ENCODE measurements around the gene SEMA6B.
A peak's percentile ranks its signal among the peaks of the same experiment; 100 is the strongest.

Gene SEMA6B

DNA sequence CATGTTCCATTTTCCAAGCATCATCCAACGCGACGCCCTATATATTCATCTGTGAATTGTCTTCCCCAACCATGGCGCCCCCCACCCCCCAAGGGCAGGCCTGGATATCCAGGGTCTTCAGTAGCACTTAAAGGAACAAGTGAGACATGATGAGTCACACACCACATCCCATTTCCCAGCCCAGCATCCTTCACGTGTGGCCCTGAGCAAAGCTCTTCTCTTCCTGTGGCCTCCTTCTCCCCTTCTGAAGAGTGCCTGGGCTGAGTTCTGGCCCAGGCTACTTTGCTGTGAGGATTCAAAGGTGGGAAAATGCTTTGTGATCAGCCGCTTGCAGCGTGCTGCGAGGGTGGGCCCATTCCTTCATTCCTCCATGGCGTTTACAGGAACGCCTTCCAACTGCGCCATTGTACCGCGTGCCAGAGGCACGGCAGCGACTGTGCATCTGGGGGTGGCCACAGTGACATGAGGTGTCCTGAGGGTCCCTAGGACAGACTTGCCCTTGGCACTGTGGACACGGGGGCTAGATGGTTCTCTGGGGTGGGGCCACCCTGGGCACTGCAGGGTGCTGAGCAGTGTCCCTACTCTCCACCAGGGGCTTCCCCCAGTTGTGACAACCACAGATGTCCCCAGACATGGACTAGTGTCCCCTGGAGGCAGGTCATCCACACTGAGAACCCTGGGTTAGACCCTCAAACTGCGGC lies 52.9 kb downstream of the SEMA6B start:
- no peak overlapping the region for H2BK120ac ChIP-seq (ENCODE audit: low read depth, low read length)
- H2BK12ac ChIP-seq (ENCODE audit: low read length in 2 of 2): peak overlapping the region in 1 of 2 experiments; percentile 37
- H4K8ac ChIP-seq (ENCODE audit: low read length): peak overlapping the region; percentile 59
- H3K27ac ChIP-seq (ENCODE audit: low read length, poor library complexity, severe bottlenecking): no peak overlapping the region
- H3K9me3 ChIP-seq (ENCODE audit: control insufficient read depth, low read length): no peaks in the 10 kb centered on the region
- no peak overlapping the region for H3K4me2 ChIP-seq (ENCODE audit: low read length, poor library complexity, severe bottlenecking)
- peaks cover 10% of the 10 kb centered on the region for H3K4me1 ChIP-seq (ENCODE audit: control insufficient read depth, insufficient read depth, low read depth, low read length)
- peak; percentile 79 for DNase-seq
- no peak overlapping the region for H2BK15ac ChIP-seq (ENCODE audit: low read depth, poor library complexity, severe bottlenecking)
- H3K4ac ChIP-seq (ENCODE audit: low read depth in 1 of 2, low read length in 2 of 2): peak overlapping the region in 1 of 2 experiments; percentile 6
- H3K79me1 ChIP-seq (replicated peaks; ENCODE audit: low read length, poor library complexity, severe bottlenecking): peaks cover 2% of the 10 kb centered on the region
- no peak overlapping the region for H3K23ac ChIP-seq (ENCODE audit: low read length in 2 of 2)
- H3K14ac ChIP-seq (ENCODE audit: low read length in 2 of 2): peak overlapping the region in 1 of 2 experiments; percentile 61
- H3K27me3 ChIP-seq (ENCODE audit: control insufficient read depth in 1 of 2, insufficient read depth in 1 of 2, low read length in 2 of 2): no peaks in the 10 kb centered on the region
- peak overlapping the region; percentile 34 to 71 for H3K18ac ChIP-seq (ENCODE audit: low read depth in 1 of 2, low read length in 2 of 2)
- 84% methylated on average over 17 of the region's 17 CpGs for WGBS
- no peak overlapping the region for H2BK5ac ChIP-seq (ENCODE audit: low read depth, low read length, poor library complexity, severe bottlenecking)
- H3K4me3 ChIP-seq (ENCODE audit: insufficient read depth in 1 of 2, low read depth in 1 of 2, low read length in 2 of 2): no peak overlapping the region
- peaks cover 35 to 68% of the 10 kb centered on the region in 2 experiments for H3K36me3 ChIP-seq (ENCODE audit: control insufficient read depth in 1 of 2, insufficient read depth in 2 of 2, low read depth in 1 of 2, low read length in 2 of 2)
- no peak overlapping the region for H3K9ac ChIP-seq (ENCODE audit: low read length)
- peak overlapping the region; percentile 44 for H2AK5ac ChIP-seq (ENCODE audit: low read length, severe bottlenecking)
- no peak overlapping the region for H2AFZ ChIP-seq (ENCODE audit: low read depth, low read length)
- H4K91ac ChIP-seq (ENCODE audit: low read length): peak overlapping the region; percentile 76

DNA sequence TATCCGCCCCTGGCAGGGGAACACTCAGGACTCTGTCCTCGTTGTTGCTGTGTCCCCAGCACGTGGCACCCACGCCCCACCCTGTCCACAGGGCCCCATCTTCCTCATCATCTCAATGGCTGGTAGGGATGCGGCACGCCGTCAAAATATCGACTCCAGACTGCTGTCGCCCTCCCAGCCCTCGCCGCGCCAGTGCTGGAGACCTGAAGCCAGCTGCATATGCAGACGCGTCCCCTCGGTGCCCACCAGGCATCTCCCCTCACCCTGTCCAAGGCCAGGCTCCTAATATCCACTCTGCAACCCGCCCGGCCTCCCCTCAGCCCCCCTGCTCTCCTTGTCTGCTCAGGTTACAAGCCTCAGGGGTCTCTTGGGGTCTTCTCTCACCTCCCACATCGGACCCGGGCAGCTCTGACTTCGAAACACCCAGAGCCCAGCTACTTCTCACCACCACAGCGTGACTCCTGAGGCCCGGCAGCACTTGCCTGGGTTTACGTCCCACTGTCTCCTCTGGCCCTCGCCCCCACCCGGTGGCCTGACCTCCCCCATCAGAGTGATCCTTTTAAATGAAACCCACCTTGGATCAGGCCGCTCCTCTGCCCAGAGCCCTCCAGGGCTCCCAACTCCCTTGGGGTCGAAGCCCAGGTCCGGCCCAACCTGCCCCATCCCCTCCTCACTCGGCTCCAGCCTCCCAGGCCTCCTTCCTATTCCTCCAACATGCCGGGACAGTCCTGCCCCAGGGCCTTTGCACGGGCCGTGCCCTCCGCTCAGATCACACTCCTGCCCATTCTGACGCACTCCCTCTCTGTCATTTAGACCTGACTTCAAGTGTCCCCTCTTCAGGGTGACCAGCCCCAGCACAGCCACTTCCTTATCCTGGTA lies 53.7 kb downstream of the SEMA6B start:
- Histone ChIP-seq H4K91ac (ENCODE audit: low read length) (peak overlapping the region; percentile 56), H3K4me1 (ENCODE audit: control insufficient read depth, insufficient read depth, low read depth, low read length) (peaks cover 10% of the 10 kb centered on the region), H2BK12ac (ENCODE audit: low read length in 2 of 2) (no peak overlapping the region), H3K4me3 (ENCODE audit: insufficient read depth in 1 of 2, low read depth in 1 of 2, low read length in 2 of 2) (no peak overlapping the region), H3K27me3 (ENCODE audit: control insufficient read depth in 1 of 2, insufficient read depth in 1 of 2, low read length in 2 of 2) (no peaks in the 10 kb centered on the region), H4K8ac (ENCODE audit: low read length) (no peak overlapping the region), H3K4me2 (ENCODE audit: low read length, poor library complexity, severe bottlenecking) (no peak overlapping the region), H3K4ac (ENCODE audit: low read depth in 1 of 2, low read length in 2 of 2) (peak overlapping the region in 1 of 2 experiments; percentile 6), H3K23ac (ENCODE audit: low read length in 2 of 2) (no peak overlapping the region), H3K27ac (ENCODE audit: low read length, poor library complexity, severe bottlenecking) (no peak overlapping the region), H2BK15ac (ENCODE audit: low read depth, poor library complexity, severe bottlenecking) (no peak overlapping the region), H3K36me3 (ENCODE audit: control insufficient read depth in 1 of 2, insufficient read depth in 2 of 2, low read depth in 1 of 2, low read length in 2 of 2) (peaks cover 41 to 76% of the 10 kb centered on the region in 2 experiments), H3K18ac (ENCODE audit: low read depth in 1 of 2, low read length in 2 of 2) (no peak overlapping the region), H2BK5ac (ENCODE audit: low read depth, low read length, poor library complexity, severe bottlenecking) (no peak overlapping the region), H2BK120ac (ENCODE audit: low read depth, low read length) (no peak overlapping the region), H3K9me3 (ENCODE audit: control insufficient read depth, low read length) (no peaks in the 10 kb centered on the region), H3K9ac (ENCODE audit: low read length) (no peak overlapping the region), H3K79me1 (replicated peaks; ENCODE audit: low read length, poor library complexity, severe bottlenecking) (peaks cover 4% of the 10 kb centered on the region), H2AFZ (ENCODE audit: low read depth, low read length) (no peak overlapping the region), H3K14ac (ENCODE audit: low read length in 2 of 2) (no peak overlapping the region), H2AK5ac (ENCODE audit: low read length, severe bottlenecking) (no peak overlapping the region)
- 97% methylated on average over 34 of the region's 34 CpGs for WGBS
- no peak for DNase-seq

DNA sequence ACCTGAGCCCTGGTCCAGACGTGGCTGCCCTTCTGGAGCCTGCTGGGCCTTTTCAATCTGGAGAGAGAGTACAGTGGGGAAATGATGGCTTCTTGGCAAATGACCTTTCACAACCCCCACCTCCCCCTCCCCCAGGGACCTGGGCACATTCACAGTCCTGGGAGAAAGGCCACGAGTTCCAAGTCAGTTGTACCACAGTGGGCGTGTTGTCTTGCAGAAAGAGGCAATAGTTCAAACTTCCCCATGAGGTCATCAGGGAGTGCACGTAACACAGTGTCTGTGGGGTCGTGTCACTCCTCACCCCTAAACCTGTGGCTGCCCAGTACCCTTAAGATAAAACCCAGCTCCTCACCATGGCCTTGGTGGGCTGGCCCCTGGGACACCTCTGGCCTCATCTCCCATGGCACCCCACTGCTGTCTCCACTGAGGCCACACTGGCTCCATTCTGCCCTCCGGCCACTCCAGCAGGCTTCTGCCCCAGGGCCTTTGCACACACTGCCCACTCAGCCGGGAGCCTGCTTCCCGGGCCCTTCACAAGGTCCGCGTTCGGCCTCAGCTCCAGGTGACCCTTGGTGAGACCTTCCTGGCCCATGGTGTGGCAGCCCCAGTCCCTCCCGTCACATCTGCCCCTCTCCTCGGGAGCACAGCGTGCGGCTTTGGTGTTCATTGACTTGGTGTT lies 54.5 kb downstream of the SEMA6B start:
- peaks cover 10% of the 10 kb centered on the region for H3K4me1 ChIP-seq (ENCODE audit: control insufficient read depth, insufficient read depth, low read depth, low read length)
- no peak overlapping the region for H2AFZ ChIP-seq (ENCODE audit: low read depth, low read length)
- no peak overlapping the region for H2AK5ac ChIP-seq (ENCODE audit: low read length, severe bottlenecking)
- peak overlapping the region; percentile 35 for H4K91ac ChIP-seq (ENCODE audit: low read length)
- no peak overlapping the region for H3K4ac ChIP-seq (ENCODE audit: low read depth in 1 of 2, low read length in 2 of 2)
- peak overlapping the region in 1 of 2 experiments; percentile 22 for H2BK12ac ChIP-seq (ENCODE audit: low read length in 2 of 2)
- H3K18ac ChIP-seq (ENCODE audit: low read depth in 1 of 2, low read length in 2 of 2): no peak overlapping the region
- peaks cover 42 to 84% of the 10 kb centered on the region in 2 experiments for H3K36me3 ChIP-seq (ENCODE audit: control insufficient read depth in 1 of 2, insufficient read depth in 2 of 2, low read depth in 1 of 2, low read length in 2 of 2)
- H3K79me1 ChIP-seq (replicated peaks; ENCODE audit: low read length, poor library complexity, severe bottlenecking): peaks cover 4% of the 10 kb centered on the region
- WGBS: 81% methylated on average over 14 of the region's 15 CpGs
- no peak overlapping the region for H2BK5ac ChIP-seq (ENCODE audit: low read depth, low read length, poor library complexity, severe bottlenecking)
- no peak overlapping the region for H4K8ac ChIP-seq (ENCODE audit: low read length)
- H3K27ac ChIP-seq (ENCODE audit: low read length, poor library complexity, severe bottlenecking): no peak overlapping the region
- no peak for DNase-seq
- no peak overlapping the region for H3K14ac ChIP-seq (ENCODE audit: low read length in 2 of 2)
- no peak overlapping the region for H3K23ac ChIP-seq (ENCODE audit: low read length in 2 of 2)
- no peak overlapping the region for H2BK15ac ChIP-seq (ENCODE audit: low read depth, poor library complexity, severe bottlenecking)
- H3K4me2 ChIP-seq (ENCODE audit: low read length, poor library complexity, severe bottlenecking): no peak overlapping the region
- H2BK120ac ChIP-seq (ENCODE audit: low read depth, low read length): no peak overlapping the region
- no peak overlapping the region for H3K4me3 ChIP-seq (ENCODE audit: insufficient read depth in 1 of 2, low read depth in 1 of 2, low read length in 2 of 2)
- no peaks in the 10 kb centered on the region for H3K27me3 ChIP-seq (ENCODE audit: control insufficient read depth in 1 of 2, insufficient read depth in 1 of 2, low read length in 2 of 2)
- H3K9me3 ChIP-seq (ENCODE audit: control insufficient read depth, low read length): no peaks in the 10 kb centered on the region
- H3K9ac ChIP-seq (ENCODE audit: low read length): no peak overlapping the region

DNA sequence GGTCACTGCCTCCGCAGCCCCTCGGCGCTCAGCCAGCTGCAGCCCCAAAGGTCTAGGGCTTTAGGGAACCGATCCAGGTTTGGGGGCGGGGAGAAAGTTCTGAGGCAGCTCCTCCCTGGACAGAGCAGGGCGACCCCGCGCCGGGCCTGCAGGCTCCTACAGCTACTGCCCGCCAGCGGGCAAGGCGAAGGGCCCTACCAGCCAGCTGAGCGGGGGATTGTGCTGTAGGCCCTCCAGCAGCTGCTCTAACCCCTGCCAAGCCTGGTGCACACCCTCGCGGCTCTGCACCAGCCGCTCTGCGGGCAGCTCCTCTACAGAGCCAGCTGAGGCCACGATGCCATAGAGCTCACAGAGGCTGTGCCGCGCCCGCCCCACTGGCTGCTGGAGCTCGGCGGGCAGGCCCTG lies 55.2 kb downstream of the SEMA6B start:
- no peak overlapping the region for H2BK120ac ChIP-seq (ENCODE audit: low read depth, low read length)
- H3K9me3 ChIP-seq (ENCODE audit: control insufficient read depth, low read length): no peaks in the 10 kb centered on the region
- no peak overlapping the region for H3K18ac ChIP-seq (ENCODE audit: low read depth in 1 of 2, low read length in 2 of 2)
- H2BK15ac ChIP-seq (ENCODE audit: low read depth, poor library complexity, severe bottlenecking): no peak overlapping the region
- H3K4me1 ChIP-seq (ENCODE audit: control insufficient read depth, insufficient read depth, low read depth, low read length): peaks cover 10% of the 10 kb centered on the region
- peaks cover 45 to 91% of the 10 kb centered on the region in 2 experiments for H3K36me3 ChIP-seq (ENCODE audit: control insufficient read depth in 1 of 2, insufficient read depth in 2 of 2, low read depth in 1 of 2, low read length in 2 of 2)
- H4K8ac ChIP-seq (ENCODE audit: low read length): no peak overlapping the region
- H3K4ac ChIP-seq (ENCODE audit: low read depth in 1 of 2, low read length in 2 of 2): no peak overlapping the region
- H3K27me3 ChIP-seq (ENCODE audit: control insufficient read depth in 1 of 2, insufficient read depth in 1 of 2, low read length in 2 of 2): no peaks in the 10 kb centered on the region
- no peak overlapping the region for H4K91ac ChIP-seq (ENCODE audit: low read length)
- no peak overlapping the region for H3K14ac ChIP-seq (ENCODE audit: low read length in 2 of 2)
- no peak overlapping the region for H2AK5ac ChIP-seq (ENCODE audit: low read length, severe bottlenecking)
- no peak overlapping the region for H2BK5ac ChIP-seq (ENCODE audit: low read depth, low read length, poor library complexity, severe bottlenecking)
- H2AFZ ChIP-seq (ENCODE audit: low read depth, low read length): no peak overlapping the region
- no peak overlapping the region for H3K9ac ChIP-seq (ENCODE audit: low read length)
- no peak overlapping the region for H3K4me3 ChIP-seq (ENCODE audit: insufficient read depth in 1 of 2, low read depth in 1 of 2, low read length in 2 of 2)
- H3K79me1 ChIP-seq (replicated peaks; ENCODE audit: low read length, poor library complexity, severe bottlenecking): peaks cover 6% of the 10 kb centered on the region
- WGBS: 94% methylated on average over 23 of the region's 23 CpGs
- no peak overlapping the region for H3K23ac ChIP-seq (ENCODE audit: low read length in 2 of 2)
- no peak overlapping the region for H3K27ac ChIP-seq (ENCODE audit: low read length, poor library complexity, severe bottlenecking)
- no peak for DNase-seq
- no peak overlapping the region for H2BK12ac ChIP-seq (ENCODE audit: low read length in 2 of 2)
- no peak overlapping the region for H3K4me2 ChIP-seq (ENCODE audit: low read length, poor library complexity, severe bottlenecking)
